Endothelial cell of umbilical vein (primary cell): Measurements from ENCODE around the gene ADAM10. TPM values are rescaled to one million over a fixed set of nuclear protein-coding genes. Genes with fewer than 3 reads are reported as not detected.

Experiments used
- BruUV-seq: library from RNA; stranded (reverse); fragments of 400-500 nt; replicated peaks from 2 replicates; lab custom pipeline; 2021; lab: Mats Ljungman, UMichigan
- CTCF ChIA-PET: fragments of 300-600, 350-600 bp; sonication (Branson Sonifier 250); formaldehyde crosslinking; loops from one replicate; lab custom pipeline; 2021; ENCODE audit warnings: antibody characterized with exemption, inconsistent platforms; lab: Charles Lee
- POLR2A ChIA-PET: fragments of 300-600, 350-600 bp; sonication (Branson Sonifier 250); formaldehyde crosslinking; loops from one replicate; lab custom pipeline; 2021; ENCODE audit warnings: antibody characterized with exemption, inconsistent platforms; lab: Charles Lee
- DNase-seq: peaks from one replicate; pipeline ENCODE4 v3.0.0-alpha.2; 2011; ENCODE audit warnings: low read depth, low spot score
- FAIRE-seq: peaks from 2 replicates; lab custom pipeline; 2011; peaks lifted over from hg19 to GRCh38; lab: Jason Lieb, UNC
- H2AFZ ChIP-seq: 2 replicates; pipeline ENCODE4 v1.6.0; 2012; ENCODE audit warnings: low read depth, low read length, control low read depth, inconsistent platforms
- H3K27ac ChIP-seq: 2 replicates; pipeline ENCODE4 v1.5.1; 2011; ENCODE audit warnings: low read depth, mild to moderate bottlenecking, control low read depth, low read length, moderate library complexity; ENCODE audit not compliant: insufficient read depth
- H3K27me3 ChIP-seq, 2 experiments: 2 replicates each; pipeline versions ENCODE4 v1.6.0 to v1.6.1; 2011; ENCODE audit warnings: low read length in 2 of 2, mixed read lengths in 1 of 2; ENCODE audit not compliant: control insufficient read depth in 2 of 2, insufficient read depth in 2 of 2
- H3K36me3 ChIP-seq, 2 experiments: 2 replicates in 1 of 2; 3 replicates in 1 of 2; pipeline ENCODE4 v1.5.1; 2011; ENCODE audit warnings: low read length in 2 of 2, mild to moderate bottlenecking in 1 of 2, moderate library complexity in 1 of 2; ENCODE audit not compliant: control insufficient read depth in 2 of 2, insufficient read depth in 2 of 2; ENCODE audit errors: extremely low read depth in 1 of 2
- H3K4me1 ChIP-seq: 3 replicates; pipeline ENCODE4 v1.5.1; 2011; ENCODE audit warnings: mild to moderate bottlenecking, low read length; ENCODE audit not compliant: control insufficient read depth, insufficient read depth; ENCODE audit errors: extremely low read depth
- H3K4me2 ChIP-seq: 2 replicates; pipeline ENCODE4 v1.6.1; 2011; ENCODE audit warnings: low read length, control low read depth, mixed read lengths; ENCODE audit not compliant: insufficient read depth
- H3K4me3 ChIP-seq, 3 experiments: fragments of 200-600 bp in 1 of 3; sonication (generic), shearing (Covaris generic) in 1 of 3; replicated peaks in 1 of 3; 2 replicates each; pipeline ENCODE4 v1.5.1; 2011 to 2016; ENCODE audit warnings: control low read depth in 3 of 3, low read length in 3 of 3, mild to moderate bottlenecking in 2 of 3, inconsistent platforms in 1 of 3, low read depth in 1 of 3, moderate library complexity in 1 of 3; ENCODE audit not compliant: insufficient read depth in 1 of 3
- H3K79me2 ChIP-seq: 2 replicates; pipeline ENCODE4 v1.6.0; 2012; ENCODE audit warnings: low read length, inconsistent platforms; ENCODE audit not compliant: control insufficient read depth, insufficient read depth
- H3K9ac ChIP-seq: replicated peaks from 2 replicates; pipeline ENCODE3; 2011; ENCODE audit warnings: low read length, control low read depth; ENCODE audit not compliant: insufficient read depth; ENCODE audit errors: extremely low read depth
- H3K9me1 ChIP-seq: replicated peaks from 3 replicates; pipeline ENCODE4 v1.6.0; 2011; ENCODE audit warnings: mild to moderate bottlenecking, low read length; ENCODE audit not compliant: control insufficient read depth, insufficient read depth; ENCODE audit errors: extremely low read depth
- H3K9me3 ChIP-seq: replicated peaks from 2 replicates; pipeline ENCODE4 v1.5.1; 2012; ENCODE audit warnings: low read length, inconsistent platforms; ENCODE audit not compliant: control insufficient read depth, insufficient read depth
- H4K20me1 ChIP-seq: replicated peaks from 2 replicates; pipeline ENCODE3; 2011; ENCODE audit warnings: mild to moderate bottlenecking, low read length; ENCODE audit not compliant: control insufficient read depth, insufficient read depth; ENCODE audit errors: extremely low read depth
- EZH2 ChIP-seq: IDR thresholded peaks from 2 replicates; pipeline ENCODE4 v1.6.1; 2012; ENCODE audit warnings: borderline replicate concordance, low read depth, mild to moderate bottlenecking, moderate library complexity, low read length, inconsistent platforms; ENCODE audit not compliant: severe bottlenecking
- FOS ChIP-seq: IDR thresholded peaks from 2 replicates; pipeline ENCODE4 v1.6.1; 2011; ENCODE audit warnings: mild to moderate bottlenecking, low read length, moderate library complexity, borderline replicate concordance; ENCODE audit not compliant: insufficient read depth
- GATA2 ChIP-seq: IDR thresholded peaks from 2 replicates; pipeline ENCODE4 v1.7.0; 2011; ENCODE audit warnings: low read depth, mild to moderate bottlenecking, moderate library complexity, mixed read lengths, low read length; ENCODE audit not compliant: insufficient read length, insufficient read depth
- JUN ChIP-seq: IDR thresholded peaks from 2 replicates; pipeline ENCODE4 v1.6.1; 2011; ENCODE audit warnings: borderline replicate concordance, low read depth; ENCODE audit not compliant: insufficient read length, insufficient read depth
- MYC ChIP-seq: IDR thresholded peaks from one replicate; pipeline ENCODE4 v1.6.1; 2011; ENCODE audit warnings: mild to moderate bottlenecking, low read depth, low read length
- POLR2A ChIP-seq: IDR thresholded peaks from 2 replicates; pipeline ENCODE4 v1.6.1; 2012; ENCODE audit warnings: low read depth, mild to moderate bottlenecking, control low read depth, low read length
- POLR2AphosphoS5 ChIP-seq: IDR thresholded peaks from 2 replicates; pipeline ENCODE4 v1.6.1; 2012; ENCODE audit warnings: low read depth, mild to moderate bottlenecking, control low read depth, low read length, moderate library complexity; ENCODE audit not compliant: insufficient read depth
- dilution Hi-C: fragments of 300-500 bp; cut with MboI; formaldehyde crosslinking; loops from one replicate; pipeline ENCODE4 v1.15.0; 2019; ENCODE audit warnings: low sequenced_read_pairs; ENCODE audit not compliant: extremely low pct_ligation_motif_present
- intact Hi-C: fragments of 100-400 bp; cut with micrococcal nuclease; formaldehyde crosslinking; loops from one replicate; pipeline ENCODE4 v1.10.0; 2022
- polyA plus RNA-seq, 4 experiments: library from polyadenylated mRNA; depleted of rRNA in 3 of 4; stranded (reverse) in 3 of 4; unstranded in 1 of 4; fragments of >200 nt; gene quantifications; 2 replicates each; pipeline versions ENCODE4 v1.2.1 to v1.2.3, GENCODE V29; 2011 to 2012; ENCODE audit warnings: missing spikeins in 1 of 4
- total RNA-seq: library from RNA; stranded (reverse); gene quantifications from 2 replicates; pipeline ENCODE4 v1.2.3, GENCODE V29; 2021
- TF ChIP-seq, protein P1 (sequence below), 2 donors: IDR thresholded peaks; 1 replicate in 1 of 2; 2 replicates in 1 of 2; pipeline ENCODE4 v1.5.1; 2011; ENCODE audit warnings: low read length in 2 of 2, mild to moderate bottlenecking in 2 of 2, moderate library complexity in 2 of 2, control low read depth in 1 of 2, inconsistent platforms in 1 of 2, low read depth in 1 of 2; ENCODE audit not compliant: insufficient read depth in 1 of 2; ENCODE audit errors: extremely low read depth in 1 of 2
- TF ChIP-seq, protein P2 (sequence below): IDR thresholded peaks from 2 replicates; pipeline ENCODE4 v1.6.1; 2011; ENCODE audit not compliant: insufficient read depth, insufficient read length

The ADAM10 gene
- total and polyA plus RNA-seq, 2 donors (not counting 3 experiments of a cell fraction or from before 2014, with no cell fraction given), result 91.3 to 203 TPM

DNA sequence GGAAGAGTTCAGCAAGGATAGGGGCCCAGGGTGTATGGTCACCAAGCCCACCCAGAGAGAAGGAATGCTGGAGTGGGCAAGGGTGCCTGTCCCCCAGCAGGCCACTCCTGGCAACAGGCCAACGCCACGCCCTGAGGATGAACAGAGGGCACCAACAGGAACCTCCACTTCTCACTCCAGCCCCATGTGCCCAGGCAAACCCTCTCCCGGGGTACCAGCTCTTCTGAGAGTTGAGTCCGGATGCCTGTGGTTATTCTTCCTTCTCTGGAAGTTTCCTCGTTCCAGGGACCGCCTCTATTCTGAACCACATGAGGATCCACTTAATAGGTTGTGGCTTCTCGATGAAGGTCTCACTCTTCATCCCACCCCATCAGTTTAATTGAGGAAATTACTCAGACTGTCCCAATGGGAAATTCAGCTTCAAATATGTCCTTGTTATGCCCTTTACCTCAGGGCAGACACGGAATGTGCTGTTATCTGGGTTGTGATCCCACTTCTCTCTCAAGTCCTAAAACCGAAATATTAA is 203.4 kb downstream of the ADAM10 start:
- intact Hi-C loops, result loop anchor here (2.0 kb wide), 2 partner anchors 73 to 105 kb away; no protein-coding TSS in a partner anchor
- POLR2A ChIA-PET, result no interaction called here
- DNase-seq, result no peak

More for the DNA sequence above, 203.4 kb downstream of the ADAM10 start:
- Histone ChIP-seq H3K4me1 (peaks cover 19% of the 10 kb centered on the region), H3K9me1 (no peaks in the 10 kb centered on the region), H3K4me3 (no peak overlapping the region), H3K36me3 (no peaks in the 10 kb centered on the region), H2AFZ (no peak overlapping the region), H3K4me2 (no peak overlapping the region), H3K27ac (peak overlapping the region; percentile 3), H4K20me1 (no peaks in the 10 kb centered on the region), H3K79me2 (no peaks in the 10 kb centered on the region), H3K27me3 (no peaks in the 10 kb centered on the region), H3K9ac (no peak overlapping the region), H3K9me3 (no peaks in the 10 kb centered on the region)
- FAIRE-seq, result no peak
- dilution Hi-C loops, result no loop called here
- CTCF ChIA-PET, result interaction anchor here (1.6 to 2.4 kb wide), 4 partner anchors 11 to 107 kb away, joined by 4 to 6 read pairs (median 4); no protein-coding TSS in a partner anchor
- TF ChIP-seq, protein P1, sequence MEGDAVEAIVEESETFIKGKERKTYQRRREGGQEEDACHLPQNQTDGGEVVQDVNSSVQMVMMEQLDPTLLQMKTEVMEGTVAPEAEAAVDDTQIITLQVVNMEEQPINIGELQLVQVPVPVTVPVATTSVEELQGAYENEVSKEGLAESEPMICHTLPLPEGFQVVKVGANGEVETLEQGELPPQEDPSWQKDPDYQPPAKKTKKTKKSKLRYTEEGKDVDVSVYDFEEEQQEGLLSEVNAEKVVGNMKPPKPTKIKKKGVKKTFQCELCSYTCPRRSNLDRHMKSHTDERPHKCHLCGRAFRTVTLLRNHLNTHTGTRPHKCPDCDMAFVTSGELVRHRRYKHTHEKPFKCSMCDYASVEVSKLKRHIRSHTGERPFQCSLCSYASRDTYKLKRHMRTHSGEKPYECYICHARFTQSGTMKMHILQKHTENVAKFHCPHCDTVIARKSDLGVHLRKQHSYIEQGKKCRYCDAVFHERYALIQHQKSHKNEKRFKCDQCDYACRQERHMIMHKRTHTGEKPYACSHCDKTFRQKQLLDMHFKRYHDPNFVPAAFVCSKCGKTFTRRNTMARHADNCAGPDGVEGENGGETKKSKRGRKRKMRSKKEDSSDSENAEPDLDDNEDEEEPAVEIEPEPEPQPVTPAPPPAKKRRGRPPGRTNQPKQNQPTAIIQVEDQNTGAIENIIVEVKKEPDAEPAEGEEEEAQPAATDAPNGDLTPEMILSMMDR (IDR thresholded peaks at IDR 0.05; ENCODE audit: extremely low read depth in 1 of 2, insufficient read depth in 1 of 2, low read depth in 1 of 2, low read length in 2 of 2), result no peak
- TF ChIP-seq JUN (no peak), GATA2 (no peak), MYC (no peak), FOS (no peak), POLR2AphosphoS5 (no peak), EZH2 (no peak), POLR2A (no peak)
- TF ChIP-seq, protein P2, sequence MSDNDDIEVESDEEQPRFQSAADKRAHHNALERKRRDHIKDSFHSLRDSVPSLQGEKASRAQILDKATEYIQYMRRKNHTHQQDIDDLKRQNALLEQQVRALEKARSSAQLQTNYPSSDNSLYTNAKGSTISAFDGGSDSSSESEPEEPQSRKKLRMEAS, result no peak
- no TSS peak for BruUV-seq
